NCI-H146 treated with DMSO at 0.1 percent for 48 hours (cell line): Measurements from ENCODE around the gene SCARF1.

ENCODE experiments used
- DNase-seq: peaks from one replicate; lab custom pipeline; 2025; ENCODE audit not compliant: unreplicated experiment; lab: John Stamatoyannopoulos, UW

Gene SCARF1

DNA sequence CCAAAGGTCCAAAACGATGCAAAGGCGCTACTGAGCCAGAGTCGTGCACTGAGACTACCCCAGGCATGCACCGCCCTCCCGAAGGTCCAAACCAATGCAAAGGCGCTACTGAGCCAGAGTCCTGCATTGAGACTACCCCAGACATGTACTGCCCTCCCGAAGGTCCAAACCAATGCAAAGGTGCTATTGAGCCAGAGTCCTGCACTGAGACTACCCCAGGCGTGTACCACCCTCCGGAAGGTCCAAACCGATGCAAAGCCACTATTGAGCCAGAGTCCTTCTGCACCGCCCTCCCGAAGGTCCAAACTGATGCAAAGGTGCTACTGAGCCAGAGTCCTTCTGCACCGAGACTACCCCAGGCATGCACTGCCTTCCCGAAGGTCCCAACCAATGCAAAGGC, 44.0 kb downstream of the SCARF1 start:
- DNase-seq, result no peak

DNA sequence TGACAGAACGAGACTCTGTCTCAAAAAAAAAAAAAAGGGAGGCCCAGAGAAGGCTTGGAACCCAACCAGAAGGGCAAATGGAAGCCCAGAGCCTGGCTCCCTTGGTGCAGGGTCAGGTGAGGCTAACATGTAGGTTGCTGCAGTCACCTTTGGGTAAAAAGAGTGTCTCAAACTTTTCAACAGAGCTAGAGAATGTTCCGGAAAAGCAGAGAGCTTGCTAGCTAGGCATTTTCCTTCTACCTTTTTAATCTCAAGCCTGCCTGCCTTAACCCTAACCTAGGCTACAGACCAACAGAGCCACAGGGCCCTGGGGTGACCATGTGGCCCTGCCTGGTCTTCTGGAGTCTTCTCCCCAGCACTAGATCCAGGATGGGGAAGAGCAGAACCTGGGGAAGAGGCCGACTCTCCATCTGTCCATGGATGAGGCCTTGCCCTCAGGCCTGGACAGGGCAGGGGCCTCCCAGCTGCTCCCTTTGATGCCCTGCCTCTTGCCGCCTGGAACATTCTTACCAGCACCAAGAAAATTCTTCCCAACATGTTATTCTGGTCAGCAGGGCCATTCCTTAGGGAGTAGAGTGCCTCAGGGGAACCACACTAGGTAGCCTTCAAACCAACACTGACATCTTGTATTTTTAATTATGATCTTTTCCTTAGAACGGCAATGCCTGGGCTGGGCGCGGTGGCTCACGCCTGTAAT, 47.0 kb downstream of the SCARF1 start:
- no peak for DNase-seq

DNA sequence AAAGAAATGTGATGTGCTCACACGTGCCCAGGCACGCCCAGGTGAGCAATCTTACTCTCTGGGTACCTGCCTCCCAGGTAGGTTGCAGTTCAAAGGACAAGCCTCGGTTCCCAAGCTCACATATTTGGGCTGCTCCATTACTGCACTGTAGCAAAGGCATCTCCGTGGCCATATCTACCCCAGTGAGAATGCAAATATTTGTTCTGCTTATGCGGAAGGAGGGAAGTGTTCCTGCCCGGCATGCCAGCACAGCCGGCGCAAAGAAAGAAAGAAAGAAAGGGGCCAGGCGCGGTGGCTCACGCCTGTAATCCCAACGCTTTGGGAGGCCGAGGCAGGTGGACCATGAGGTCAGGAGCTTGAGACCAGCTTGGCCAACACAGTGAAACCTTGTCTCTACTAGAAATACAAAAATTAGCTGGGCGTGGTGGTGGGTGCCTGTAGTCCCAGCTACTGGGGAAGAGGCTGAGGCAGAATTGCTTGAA, 47.6 kb downstream of the SCARF1 start:
- DNase-seq, result no peak

DNA sequence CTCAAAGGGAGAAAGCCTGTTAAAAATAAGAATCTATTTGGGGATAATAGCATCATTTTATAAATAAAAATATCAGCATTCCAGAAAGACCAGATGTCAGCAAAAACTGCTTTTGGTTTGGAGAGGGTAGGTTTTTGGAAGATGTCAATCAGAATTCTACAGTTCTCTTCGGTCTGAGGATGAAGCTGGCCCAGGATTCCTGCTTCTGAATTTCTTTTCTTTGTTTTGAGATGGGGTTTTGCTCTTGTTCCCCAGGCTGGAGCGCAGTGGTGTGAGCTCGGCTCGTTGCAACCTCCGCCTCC, 52.0 kb downstream of the SCARF1 start:
- DNase-seq, result no peak

DNA sequence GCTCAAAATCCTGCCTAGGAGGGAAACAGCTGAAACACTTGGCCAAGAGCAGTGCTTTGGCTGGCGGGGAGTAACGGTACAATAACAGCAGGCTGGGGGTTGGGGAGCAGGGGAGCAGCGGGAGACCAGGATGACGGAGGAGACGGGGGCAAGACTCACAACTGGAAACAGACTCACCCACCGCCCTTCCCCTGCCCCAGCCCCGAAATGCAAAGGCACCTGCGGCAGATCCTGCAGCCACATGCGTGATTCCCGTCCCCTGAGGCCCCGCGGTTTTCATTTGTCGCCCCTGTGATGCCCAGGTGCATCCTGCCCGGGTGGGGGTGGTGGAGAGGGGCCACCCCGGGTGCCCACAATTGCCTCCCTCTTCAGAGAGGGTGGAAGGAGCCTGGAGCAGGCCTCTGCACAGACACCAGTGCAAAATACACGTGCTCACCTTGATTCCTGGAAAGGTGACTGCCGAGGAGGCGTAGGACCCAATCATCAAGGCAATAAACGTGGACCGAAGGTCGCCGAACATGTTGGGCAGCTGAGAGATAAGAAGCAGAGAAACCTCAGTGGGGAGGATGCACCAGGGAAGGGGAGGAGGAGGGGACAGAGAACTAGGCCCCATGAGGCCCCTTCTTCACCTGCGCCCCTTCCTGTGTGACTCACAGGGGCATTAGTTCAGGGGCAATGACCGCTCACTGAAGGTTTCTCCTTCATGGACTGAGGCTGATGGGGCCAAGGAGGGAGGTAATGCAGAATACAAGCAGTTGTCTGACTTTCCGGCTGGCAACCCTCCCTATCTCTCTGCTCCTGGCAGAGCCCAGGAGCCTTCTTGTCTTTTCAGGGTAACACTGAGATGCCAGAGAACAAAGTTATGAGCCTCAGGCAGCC, 52.5 kb downstream of the SCARF1 start:
- no peak for DNase-seq

DNA sequence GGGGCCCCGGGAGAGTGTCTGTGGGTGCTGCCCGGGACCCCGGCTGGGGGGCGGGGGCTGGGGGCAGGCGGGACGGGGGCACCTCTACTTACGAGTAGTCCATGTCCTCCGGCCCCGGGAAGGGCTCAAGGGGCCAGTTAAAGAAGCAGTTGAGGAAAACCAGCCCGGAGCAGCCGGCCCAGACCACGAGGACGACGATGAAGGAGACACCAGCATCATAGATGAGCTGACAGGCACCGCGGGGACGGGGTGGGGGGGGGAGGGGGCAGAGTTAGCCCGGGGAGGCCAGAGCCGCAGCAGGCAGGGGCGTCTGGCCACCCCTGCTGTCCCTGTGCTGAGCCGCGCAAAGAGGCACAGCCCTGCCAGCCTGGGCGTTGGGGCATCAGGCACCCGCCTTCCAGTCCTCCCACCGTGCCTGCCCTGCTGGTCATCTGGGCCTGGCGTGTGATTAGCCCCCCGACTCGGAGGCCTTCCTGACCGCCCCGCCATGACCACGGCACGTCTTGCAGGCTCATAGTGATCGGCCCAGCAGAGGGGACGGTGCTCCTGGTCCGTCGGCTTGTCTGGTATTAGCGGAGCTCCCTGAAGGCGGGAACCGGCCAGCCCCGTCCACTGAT, 54.0 kb downstream of the SCARF1 start:
- no peak for DNase-seq

DNA sequence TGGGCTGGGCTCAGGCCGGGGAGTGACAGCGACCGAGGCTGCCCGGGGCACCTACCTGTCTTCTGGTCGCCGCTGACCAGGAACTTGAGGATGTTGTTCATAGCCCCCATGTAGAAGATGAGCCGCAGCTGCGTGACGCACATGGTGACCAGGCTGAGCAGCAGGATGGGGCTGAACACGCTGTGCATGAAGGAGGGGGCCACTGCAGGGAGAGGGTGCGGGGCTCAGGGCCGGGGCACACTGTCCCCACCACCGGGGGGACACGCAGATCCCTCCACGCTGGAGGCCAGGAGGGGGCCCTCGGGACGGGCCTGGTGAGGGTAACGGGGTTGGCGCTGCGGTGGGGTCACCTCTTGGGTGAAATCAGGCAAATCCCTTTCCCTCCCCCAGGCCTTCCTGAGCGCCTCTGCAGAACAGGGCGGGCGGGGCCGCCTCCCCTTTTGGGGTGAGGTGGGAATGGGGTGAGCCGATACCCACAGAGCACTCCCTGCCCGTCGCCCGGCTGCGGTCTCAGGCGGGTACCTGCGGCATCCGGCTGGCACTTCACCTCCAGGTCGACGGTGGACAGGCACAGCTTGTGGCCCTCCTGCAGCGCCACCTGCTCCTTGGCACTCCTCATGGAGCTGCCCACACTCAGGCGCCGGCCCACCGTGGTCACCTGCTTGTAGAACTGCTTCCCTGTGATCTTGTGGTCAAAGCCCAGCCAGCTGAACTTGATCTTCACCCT, 54.6 kb downstream of the SCARF1 start:
- no peak for DNase-seq

DNA sequence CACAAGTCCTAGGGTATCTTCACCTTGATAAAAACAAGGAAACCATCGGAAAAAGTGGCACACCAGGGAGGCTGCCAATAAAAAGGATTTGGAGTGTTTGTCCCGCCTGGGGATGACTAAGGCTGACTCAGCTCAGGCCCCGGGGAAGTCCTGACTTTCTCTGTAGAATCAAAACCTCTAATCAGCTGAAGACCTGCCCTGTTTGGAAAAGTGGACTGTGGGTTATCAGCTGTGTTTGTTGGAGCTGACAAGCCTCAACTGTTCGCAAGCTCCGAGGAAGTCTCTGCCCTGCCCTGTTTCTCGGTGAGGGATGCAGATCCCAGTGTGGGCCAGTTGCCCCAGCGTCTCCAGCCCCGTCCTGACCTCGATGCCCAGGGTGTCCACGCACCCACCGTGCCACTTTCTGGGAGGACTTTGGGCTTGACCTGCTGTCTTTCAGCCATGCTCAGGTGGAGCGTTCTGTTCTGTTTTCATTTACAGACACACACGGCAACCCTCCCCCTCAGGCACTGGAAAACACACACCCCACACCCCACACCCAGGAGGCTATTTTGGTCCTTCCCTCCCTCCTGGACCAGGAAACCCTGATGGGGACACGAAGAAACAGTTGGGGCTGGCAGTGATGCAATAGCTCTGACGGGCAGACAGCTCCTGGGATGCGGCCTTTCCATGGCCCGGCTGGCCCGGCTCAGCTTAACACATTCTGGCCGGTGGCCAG, 55.3 kb downstream of the SCARF1 start:
- DNase-seq, result no peak

DNA sequence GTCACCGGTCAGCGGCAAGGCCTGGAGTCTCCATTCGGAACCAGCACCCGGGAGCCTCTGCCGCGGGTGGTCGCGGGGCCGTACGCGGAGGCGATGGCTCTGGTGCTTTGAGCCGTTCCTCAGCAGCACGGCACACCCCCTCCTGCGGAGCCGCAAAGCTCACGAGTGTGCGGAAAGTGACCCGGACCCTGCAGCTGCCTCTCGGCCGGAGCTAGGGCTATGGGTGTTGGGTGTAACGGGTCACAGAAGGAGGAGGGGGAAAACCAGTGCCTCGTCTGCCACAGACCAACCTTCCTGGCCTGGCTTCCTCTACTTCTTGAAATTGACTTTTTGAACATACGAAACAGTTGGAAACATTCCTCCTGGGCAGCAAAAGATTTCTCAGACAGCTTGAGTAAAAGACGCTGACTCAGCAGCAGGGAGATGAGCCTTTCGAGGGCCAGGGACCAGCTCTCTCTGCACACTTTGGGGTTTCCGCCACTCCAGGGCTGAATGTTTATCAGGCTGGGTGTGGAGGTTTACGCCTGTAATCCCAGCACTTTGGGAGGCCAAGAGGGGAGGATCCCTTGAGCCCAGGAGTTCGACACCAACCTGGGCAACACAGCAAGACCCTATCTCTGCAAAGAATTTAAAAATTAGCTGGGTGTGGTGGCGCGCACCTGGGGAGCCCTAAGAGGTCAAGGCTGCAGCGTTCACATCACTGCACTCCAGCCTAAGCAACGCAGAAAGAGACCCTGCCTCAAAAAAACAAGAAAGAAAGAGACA, 56.5 kb downstream of the SCARF1 start:
- no peak for DNase-seq

DNA sequence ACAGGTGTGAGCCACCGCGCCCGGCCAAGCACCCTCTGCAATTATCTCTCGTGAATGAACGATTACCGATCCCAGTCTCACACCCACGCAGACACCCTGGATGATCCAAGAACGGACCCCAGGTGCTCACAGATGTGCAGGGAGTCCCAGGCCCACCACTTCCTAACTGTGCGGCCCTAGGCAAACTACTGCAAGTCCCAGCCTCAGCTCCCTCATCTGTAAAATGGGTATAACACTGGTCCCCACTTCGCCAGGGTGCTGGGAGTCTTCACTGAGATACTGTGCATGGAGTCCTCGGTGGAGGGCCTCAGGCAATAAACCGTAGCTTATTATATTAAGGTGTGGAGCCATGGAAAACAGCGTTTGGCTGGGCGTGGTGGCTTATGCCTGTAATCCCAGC, 61.4 kb downstream of the SCARF1 start:
- DNase-seq, result no peak
